ENCODE data around the gene CEP350.

DNA sequence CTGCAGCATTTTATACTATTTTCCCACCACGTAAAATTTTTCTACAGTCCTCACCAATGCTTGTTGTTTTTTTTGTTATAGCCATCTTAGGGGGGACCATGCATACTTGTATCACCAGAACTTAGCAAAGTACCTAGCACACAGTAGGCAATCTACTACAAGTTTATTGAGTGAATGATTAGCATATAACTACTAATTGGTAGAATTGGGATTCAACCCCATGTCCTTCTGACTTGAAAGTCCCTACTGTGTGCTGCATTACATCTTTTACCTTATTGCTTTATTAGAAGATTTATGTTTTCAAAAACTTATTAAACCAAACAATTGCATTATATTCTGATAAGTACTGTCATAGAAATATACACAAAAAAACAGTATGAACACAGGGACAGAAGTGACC is 92.1 kb downstream of the CEP350 start:
- TF ChIP-seq YY1 (IDR thresholded peaks at IDR 0.05; ENCODE audit: insufficient read depth, insufficient read length) (no peak), ZNF274 (IDR thresholded peaks at IDR 0.05; ENCODE audit: low read depth, low read length) (no peak), SUZ12 (IDR thresholded peaks at IDR 0.05; ENCODE audit: extremely low read depth, insufficient read depth, insufficient read length) (no peak)

All from NT2/D1 (cell line).